Measurements from ENCODE around the gene IL10RA. TPM values are rescaled to one million over a fixed set of nuclear protein-coding genes. Genes with fewer than 3 reads are reported as not detected.

The IL10RA gene
- total and polyA plus RNA-seq, 4 donors, result 2.3 to 11.6 (median 9.2) TPM

DNA sequence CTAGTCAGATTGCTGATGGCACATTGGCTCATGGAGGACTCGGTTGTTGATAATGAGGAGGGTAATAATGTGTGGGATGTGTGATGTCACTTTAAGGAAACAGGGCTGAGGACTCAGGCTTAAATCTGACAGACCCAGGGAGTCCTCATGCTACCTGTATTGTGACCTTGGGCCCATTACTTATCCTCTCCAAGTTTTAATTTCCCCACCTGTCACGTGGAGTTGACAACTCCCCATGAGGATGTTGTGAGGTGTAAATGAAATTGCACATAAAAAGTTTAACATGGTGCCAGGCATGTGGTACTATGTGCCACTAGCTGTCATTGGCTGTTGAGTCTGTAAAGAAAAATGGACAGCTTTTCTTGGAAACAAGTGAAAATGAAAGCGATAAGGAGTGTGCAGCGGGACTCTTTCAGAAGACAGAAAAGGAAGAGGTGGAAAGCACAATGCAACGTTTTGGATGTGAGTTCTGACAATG is 15.3 kb downstream of the IL10RA start (continued):
- TF ChIP-seq, protein P1, sequence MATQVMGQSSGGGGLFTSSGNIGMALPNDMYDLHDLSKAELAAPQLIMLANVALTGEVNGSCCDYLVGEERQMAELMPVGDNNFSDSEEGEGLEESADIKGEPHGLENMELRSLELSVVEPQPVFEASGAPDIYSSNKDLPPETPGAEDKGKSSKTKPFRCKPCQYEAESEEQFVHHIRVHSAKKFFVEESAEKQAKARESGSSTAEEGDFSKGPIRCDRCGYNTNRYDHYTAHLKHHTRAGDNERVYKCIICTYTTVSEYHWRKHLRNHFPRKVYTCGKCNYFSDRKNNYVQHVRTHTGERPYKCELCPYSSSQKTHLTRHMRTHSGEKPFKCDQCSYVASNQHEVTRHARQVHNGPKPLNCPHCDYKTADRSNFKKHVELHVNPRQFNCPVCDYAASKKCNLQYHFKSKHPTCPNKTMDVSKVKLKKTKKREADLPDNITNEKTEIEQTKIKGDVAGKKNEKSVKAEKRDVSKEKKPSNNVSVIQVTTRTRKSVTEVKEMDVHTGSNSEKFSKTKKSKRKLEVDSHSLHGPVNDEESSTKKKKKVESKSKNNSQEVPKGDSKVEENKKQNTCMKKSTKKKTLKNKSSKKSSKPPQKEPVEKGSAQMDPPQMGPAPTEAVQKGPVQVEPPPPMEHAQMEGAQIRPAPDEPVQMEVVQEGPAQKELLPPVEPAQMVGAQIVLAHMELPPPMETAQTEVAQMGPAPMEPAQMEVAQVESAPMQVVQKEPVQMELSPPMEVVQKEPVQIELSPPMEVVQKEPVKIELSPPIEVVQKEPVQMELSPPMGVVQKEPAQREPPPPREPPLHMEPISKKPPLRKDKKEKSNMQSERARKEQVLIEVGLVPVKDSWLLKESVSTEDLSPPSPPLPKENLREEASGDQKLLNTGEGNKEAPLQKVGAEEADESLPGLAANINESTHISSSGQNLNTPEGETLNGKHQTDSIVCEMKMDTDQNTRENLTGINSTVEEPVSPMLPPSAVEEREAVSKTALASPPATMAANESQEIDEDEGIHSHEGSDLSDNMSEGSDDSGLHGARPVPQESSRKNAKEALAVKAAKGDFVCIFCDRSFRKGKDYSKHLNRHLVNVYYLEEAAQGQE (IDR thresholded peaks at IDR 0.05), result no peak
- TF ChIP-seq FOXA2 (IDR thresholded peaks at IDR 0.05) (no peak), RXRA (IDR thresholded peaks at IDR 0.05) (no peak), NR2F2 (IDR thresholded peaks at IDR 0.05) (no peak), HNF4G (IDR thresholded peaks at IDR 0.05) (no peak), RAD21 (IDR thresholded peaks at IDR 0.05) (no peak), GABPA (IDR thresholded peaks at IDR 0.05 in 1 of 2, conservative IDR thresholded peaks at IDR 0.05 in 1 of 2) (no peak), YY1 (IDR thresholded peaks at IDR 0.05) (no peak), HNF4A (conservative IDR thresholded peaks at IDR 0.05) (no peak), JUND (IDR thresholded peaks at IDR 0.05) (no peak)
- TF ChIP-seq, protein P2, sequence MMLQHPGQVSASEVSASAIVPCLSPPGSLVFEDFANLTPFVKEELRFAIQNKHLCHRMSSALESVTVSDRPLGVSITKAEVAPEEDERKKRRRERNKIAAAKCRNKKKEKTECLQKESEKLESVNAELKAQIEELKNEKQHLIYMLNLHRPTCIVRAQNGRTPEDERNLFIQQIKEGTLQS (IDR thresholded peaks at IDR 0.05), result no peak
- TF ChIP-seq, protein P3, sequence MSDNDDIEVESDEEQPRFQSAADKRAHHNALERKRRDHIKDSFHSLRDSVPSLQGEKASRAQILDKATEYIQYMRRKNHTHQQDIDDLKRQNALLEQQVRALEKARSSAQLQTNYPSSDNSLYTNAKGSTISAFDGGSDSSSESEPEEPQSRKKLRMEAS (IDR thresholded peaks at IDR 0.05), result no peak

DNA sequence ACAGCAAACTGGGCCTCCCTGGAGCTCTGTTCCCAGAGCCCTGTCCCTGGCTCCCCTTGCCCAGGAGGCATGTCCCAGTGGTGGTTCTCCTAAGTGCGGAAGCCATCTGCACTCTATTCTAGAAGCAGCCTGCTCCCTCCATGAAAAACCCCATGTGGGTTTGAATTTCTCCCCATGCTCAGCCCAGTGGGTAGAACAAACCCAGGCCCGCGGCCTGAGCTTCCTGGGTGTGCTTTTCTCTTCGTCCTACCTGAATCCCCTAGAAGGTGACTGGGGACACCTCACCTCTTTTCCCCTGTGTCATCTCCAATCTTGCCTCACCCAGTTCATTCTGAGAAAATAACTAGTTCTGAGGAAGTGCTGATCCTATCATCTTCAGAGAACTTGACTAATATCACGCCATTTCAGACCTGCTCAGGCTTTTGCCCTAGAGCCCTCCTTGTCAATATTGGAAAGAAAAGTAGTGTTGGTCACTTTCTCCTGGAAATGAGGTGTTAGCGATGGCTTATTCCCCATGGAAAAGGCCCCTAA is 15.9 kb downstream of the IL10RA start:
- H3K27ac ChIP-seq (ENCODE audit: low read depth in 1 of 2, low read length in 2 of 2), result peak overlapping the region; percentile 29 to 38
- H3K9me3 ChIP-seq (ENCODE audit: control insufficient read depth in 4 of 4, low read length in 3 of 4), result peaks cover 0 to 7% (median 0%) of the 10 kb centered on the region in 4 donors
- H3K36me3 ChIP-seq (ENCODE audit: control insufficient read depth in 4 of 4, insufficient read depth in 3 of 4, low read depth in 1 of 4, low read length in 3 of 4), result no peaks in the 10 kb centered on the region
- H3K27me3 ChIP-seq (ENCODE audit: control insufficient read depth in 4 of 4, insufficient read depth in 4 of 4, low read length in 3 of 4), result no peaks in the 10 kb centered on the region
- TF ChIP-seq, protein P4, sequence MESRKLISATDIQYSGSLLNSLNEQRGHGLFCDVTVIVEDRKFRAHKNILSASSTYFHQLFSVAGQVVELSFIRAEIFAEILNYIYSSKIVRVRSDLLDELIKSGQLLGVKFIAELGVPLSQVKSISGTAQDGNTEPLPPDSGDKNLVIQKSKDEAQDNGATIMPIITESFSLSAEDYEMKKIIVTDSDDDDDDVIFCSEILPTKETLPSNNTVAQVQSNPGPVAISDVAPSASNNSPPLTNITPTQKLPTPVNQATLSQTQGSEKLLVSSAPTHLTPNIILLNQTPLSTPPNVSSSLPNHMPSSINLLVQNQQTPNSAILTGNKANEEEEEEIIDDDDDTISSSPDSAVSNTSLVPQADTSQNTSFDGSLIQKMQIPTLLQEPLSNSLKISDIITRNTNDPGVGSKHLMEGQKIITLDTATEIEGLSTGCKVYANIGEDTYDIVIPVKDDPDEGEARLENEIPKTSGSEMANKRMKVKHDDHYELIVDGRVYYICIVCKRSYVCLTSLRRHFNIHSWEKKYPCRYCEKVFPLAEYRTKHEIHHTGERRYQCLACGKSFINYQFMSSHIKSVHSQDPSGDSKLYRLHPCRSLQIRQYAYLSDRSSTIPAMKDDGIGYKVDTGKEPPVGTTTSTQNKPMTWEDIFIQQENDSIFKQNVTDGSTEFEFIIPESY (IDR thresholded peaks at IDR 0.05), result no peak
- TF ChIP-seq JUND (IDR thresholded peaks at IDR 0.05) (no peak), SP1 (IDR thresholded peaks at IDR 0.05) (no peak), TAF1 (conservative IDR thresholded peaks at IDR 0.05) (no peak), FOXA2 (IDR thresholded peaks at IDR 0.05) (no peak), RXRA (IDR thresholded peaks at IDR 0.05) (no peak), GABPA (IDR thresholded peaks at IDR 0.05 in 1 of 2, conservative IDR thresholded peaks at IDR 0.05 in 1 of 2) (no peak), EGR1 (IDR thresholded peaks at IDR 0.05; ENCODE audit: low read depth in 2 of 2) (no peak), RAD21 (IDR thresholded peaks at IDR 0.05) (no peak), NR2F2 (IDR thresholded peaks at IDR 0.05) (no peak), HNF4A (conservative IDR thresholded peaks at IDR 0.05) (no peak)
- TF ChIP-seq, protein P3 (IDR thresholded peaks at IDR 0.05), result no peak
- TF ChIP-seq, protein P5, sequence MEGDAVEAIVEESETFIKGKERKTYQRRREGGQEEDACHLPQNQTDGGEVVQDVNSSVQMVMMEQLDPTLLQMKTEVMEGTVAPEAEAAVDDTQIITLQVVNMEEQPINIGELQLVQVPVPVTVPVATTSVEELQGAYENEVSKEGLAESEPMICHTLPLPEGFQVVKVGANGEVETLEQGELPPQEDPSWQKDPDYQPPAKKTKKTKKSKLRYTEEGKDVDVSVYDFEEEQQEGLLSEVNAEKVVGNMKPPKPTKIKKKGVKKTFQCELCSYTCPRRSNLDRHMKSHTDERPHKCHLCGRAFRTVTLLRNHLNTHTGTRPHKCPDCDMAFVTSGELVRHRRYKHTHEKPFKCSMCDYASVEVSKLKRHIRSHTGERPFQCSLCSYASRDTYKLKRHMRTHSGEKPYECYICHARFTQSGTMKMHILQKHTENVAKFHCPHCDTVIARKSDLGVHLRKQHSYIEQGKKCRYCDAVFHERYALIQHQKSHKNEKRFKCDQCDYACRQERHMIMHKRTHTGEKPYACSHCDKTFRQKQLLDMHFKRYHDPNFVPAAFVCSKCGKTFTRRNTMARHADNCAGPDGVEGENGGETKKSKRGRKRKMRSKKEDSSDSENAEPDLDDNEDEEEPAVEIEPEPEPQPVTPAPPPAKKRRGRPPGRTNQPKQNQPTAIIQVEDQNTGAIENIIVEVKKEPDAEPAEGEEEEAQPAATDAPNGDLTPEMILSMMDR (IDR thresholded peaks at IDR 0.05; ENCODE audit: low read depth, low read length, missing input control), result no peak
- TF ChIP-seq, protein P1 (IDR thresholded peaks at IDR 0.05), result no peak
- TF ChIP-seq, protein P2 (IDR thresholded peaks at IDR 0.05), result no peak
- WGBS, result 85% methylated on average over 6 of the region's 6 CpGs
- peaks cover 0 to 2% (median 0%) of the 10 kb centered on the region in 4 donors for H3K4me1 ChIP-seq (ENCODE audit: control insufficient read depth in 4 of 4, insufficient read depth in 4 of 4, low read length in 3 of 4)
- no peak overlapping the region for H3K9ac ChIP-seq (ENCODE audit: low read depth in 1 of 2, low read length in 2 of 2)
- no peak overlapping the region for H3K4me3 ChIP-seq (ENCODE audit: low read depth in 1 of 3, low read length in 3 of 3)
- DNase-seq (ENCODE audit: low spot score), result no peak

Measured in liver (tissue), 9 donors.